ENCODE results near the gene MYO1E. TPM values are rescaled to one million over a fixed set of nuclear protein-coding genes. Genes with fewer than 3 reads are reported as not detected.
"Not testable (repeated sequence)": the region's sequence is repeated elsewhere in the genome, so short reads cannot be mapped to it uniquely, and the experiment has no call there.

The MYO1E gene
- total RNA-seq, 2 donors from 2014 or later, result 252 to 329 TPM

GRCh38 chr15:59345326-59345725 is 27.3 kb downstream of the MYO1E start:
- DNase-seq, result no peak
- Histone ChIP-seq H3K4me1 (no peaks in the 10 kb centered on the region), H3K9ac (ENCODE audit: low read depth in 2 of 2, low read length in 2 of 2) (no peak overlapping the region), H3K27me3 (no peaks in the 10 kb centered on the region), H3K4me3 (no peak overlapping the region), H3K36me3 (no peaks in the 10 kb centered on the region), H3K27ac (no peak overlapping the region), H3K9me3 (no peaks in the 10 kb centered on the region)
- intact Hi-C loops (cut with DNase I), result no loop called here
- TF ChIP-seq CTCF (IDR thresholded peaks at IDR 0.05), result no peak

- no peaks in the 10 kb centered on the region for H3K4me1 ChIP-seq
- no peak overlapping the region for H3K9ac ChIP-seq (ENCODE audit: low read depth in 2 of 2, low read length in 2 of 2)
- H3K4me3 ChIP-seq, result no peak overlapping the region
- intact Hi-C loops (cut with DNase I), result no loop called here
- no peaks in the 10 kb centered on the region for H3K27me3 ChIP-seq
- H3K9me3 ChIP-seq, result no peaks in the 10 kb centered on the region
- no peak for DNase-seq
- H3K36me3 ChIP-seq, result no peaks in the 10 kb centered on the region
- no peak for TF ChIP-seq CTCF (IDR thresholded peaks at IDR 0.05)
- H3K27ac ChIP-seq, result no peak overlapping the region
Measured at GRCh38 chr15:59344311-59344710, 28.4 kb downstream of the MYO1E start.

- Histone ChIP-seq H3K9ac (ENCODE audit: low read depth in 2 of 2, low read length in 2 of 2) (no peak overlapping the region), H3K27me3 (no peaks in the 10 kb centered on the region), H3K4me1 (no peaks in the 10 kb centered on the region), H3K9me3 (no peaks in the 10 kb centered on the region), H3K4me3 (no peak overlapping the region), H3K27ac (no peak overlapping the region), H3K36me3 (no peaks in the 10 kb centered on the region)
- no peak for DNase-seq
- intact Hi-C loops (cut with DNase I), result no loop called here
- TF ChIP-seq CTCF (IDR thresholded peaks at IDR 0.05), result no peak
Measured at GRCh38 chr15:59340325-59340724, 32.3 kb downstream of the MYO1E start.

GRCh38 chr15:59339252-59339672 is 33.4 kb downstream of the MYO1E start:
- Histone ChIP-seq H3K27me3 (no peaks in the 10 kb centered on the region), H3K9me3 (no peaks in the 10 kb centered on the region), H3K4me1 (no peaks in the 10 kb centered on the region), H3K4me3 (no peak overlapping the region), H3K27ac (no peak overlapping the region), H3K9ac (ENCODE audit: low read depth in 2 of 2, low read length in 2 of 2) (no peak overlapping the region), H3K36me3 (no peaks in the 10 kb centered on the region)
- intact Hi-C loops (cut with DNase I), result no loop called here
- no peak for TF ChIP-seq CTCF (IDR thresholded peaks at IDR 0.05)
- DNase-seq, result no peak

GRCh38 chr15:59338414-59338813 is 34.3 kb downstream of the MYO1E start:
- intact Hi-C loops (cut with DNase I), result no loop called here
- no peak for TF ChIP-seq CTCF (IDR thresholded peaks at IDR 0.05)
- no peak overlapping the region for H3K27ac ChIP-seq
- no peaks in the 10 kb centered on the region for H3K36me3 ChIP-seq
- H3K27me3 ChIP-seq, result no peaks in the 10 kb centered on the region
- no peak overlapping the region for H3K4me3 ChIP-seq
- no peaks in the 10 kb centered on the region for H3K9me3 ChIP-seq
- H3K9ac ChIP-seq (ENCODE audit: low read depth in 2 of 2, low read length in 2 of 2), result no peak overlapping the region
- no peak for DNase-seq
- no peaks in the 10 kb centered on the region for H3K4me1 ChIP-seq

- H3K9me3 ChIP-seq; H3K4me3 ChIP-seq; DNase-seq; H3K27ac ChIP-seq; intact Hi-C loops (cut with DNase I); H3K27me3 ChIP-seq; H3K9ac ChIP-seq (ENCODE audit: low read depth in 2 of 2, low read length in 2 of 2); H3K36me3 ChIP-seq; H3K4me1 ChIP-seq: not testable (repeated sequence)
Measured at GRCh38 chr15:59336725-59337124, 35.9 kb downstream of the MYO1E start.
